CD8-positive, alpha-beta memory T cell (primary cell): ENCODE results near the gene ST3GAL5. TPM values are rescaled to one million over a fixed set of nuclear protein-coding genes. Genes with fewer than 3 reads are reported as not detected.
"Not testable (repeated sequence)": the region's sequence is repeated elsewhere in the genome, so short reads cannot be mapped to it uniquely, and the experiment has no call there.

ENCODE experiments used
- CTCF ChIA-PET: fragments of 350-600 bp; sonication (Branson Sonifier 250); formaldehyde crosslinking; loops from one replicate; lab custom pipeline; 2021; ENCODE audit warnings: antibody characterized with exemption; lab: Charles Lee
- POLR2A ChIA-PET: fragments of 350-600 bp; sonication (Branson Sonifier 250); formaldehyde crosslinking; loops from one replicate; lab custom pipeline; 2021; ENCODE audit warnings: antibody characterized with exemption; lab: Charles Lee
- DNase-seq, 5 donors: peaks; one replicate each; pipeline versions ENCODE4 v3.0.0 to v3.0.0-alpha.2; 2020 to 2022; ENCODE audit warnings: mixed read lengths in 1 of 5
- H3K27ac ChIP-seq: one replicate; pipeline ENCODE4 v1.7.0; 2013; ENCODE audit warnings: low read depth, mild to moderate bottlenecking, low read length, moderate library complexity
- H3K27me3 ChIP-seq: 2 replicates; pipeline ENCODE4 v1.7.0; 2013; ENCODE audit warnings: low read length, mild to moderate bottlenecking; ENCODE audit not compliant: insufficient read depth, poor library complexity, severe bottlenecking
- H3K36me3 ChIP-seq: 2 replicates; pipeline ENCODE4 v1.7.0; 2013; ENCODE audit warnings: mild to moderate bottlenecking, low read length, moderate library complexity; ENCODE audit not compliant: insufficient read depth
- H3K4me1 ChIP-seq: 2 replicates; pipeline ENCODE4 v1.7.0; 2013; ENCODE audit warnings: mild to moderate bottlenecking, low read length, moderate library complexity; ENCODE audit not compliant: insufficient read depth
- H3K4me3 ChIP-seq: 2 replicates; pipeline ENCODE4 v1.7.0; 2013; ENCODE audit warnings: mild to moderate bottlenecking, low read length
- H3K9me3 ChIP-seq: 2 replicates; pipeline ENCODE4 v1.7.0; 2013; ENCODE audit warnings: mild to moderate bottlenecking, low read length
- H3K27ac Mint-ChIP-seq, 8 donors: one replicate each; pipeline ENCODE4 v1.8.0; 2020 to 2021; ENCODE audit warnings: mixed read lengths in 8 of 8, mild to moderate bottlenecking in 6 of 8, inconsistent platforms in 3 of 8, moderate library complexity in 3 of 8
- H3K27me3 Mint-ChIP-seq, 2 donors: one replicate each; pipeline ENCODE4 v1.8.0; 2020 to 2021; ENCODE audit warnings: mixed read lengths in 2 of 2, mild to moderate bottlenecking in 1 of 2, moderate library complexity in 1 of 2
- H3K36me3 Mint-ChIP-seq, 3 donors: one replicate each; pipeline ENCODE4 v1.8.0; 2020 to 2021; ENCODE audit warnings: mixed read lengths in 3 of 3, inconsistent platforms in 1 of 3, mild to moderate bottlenecking in 1 of 3
- H3K4me1 Mint-ChIP-seq, 3 donors: one replicate each; pipeline ENCODE4 v1.8.0; 2020 to 2021; ENCODE audit warnings: mixed read lengths in 3 of 3, inconsistent platforms in 1 of 3, mild to moderate bottlenecking in 1 of 3
- H3K4me3 Mint-ChIP-seq, 7 donors: one replicate each; pipeline ENCODE4 v1.8.0; 2020 to 2021; ENCODE audit warnings: mixed read lengths in 7 of 7, mild to moderate bottlenecking in 6 of 7, moderate library complexity in 4 of 7, inconsistent platforms in 2 of 7
- H3K9me3 Mint-ChIP-seq, 5 donors: one replicate each; pipeline ENCODE4 v1.8.0; 2020 to 2022; ENCODE audit warnings: mixed read lengths in 5 of 5, mild to moderate bottlenecking in 3 of 5, moderate library complexity in 2 of 5, inconsistent platforms in 1 of 5
- polyA plus RNA-seq: library from polyadenylated mRNA; unstranded; fragments of 300-500 nt; fragmentation: Illumina TruSeq; gene quantifications from one replicate; pipeline ENCODE4 v1.2.3, GENCODE V29; 2021
- total RNA-seq, 2 experiments: library from RNA; stranded (reverse); gene quantifications; one replicate each; pipeline ENCODE4 v1.2.3, GENCODE V29; 2021

Gene ST3GAL5
- total and polyA plus RNA-seq, 3 experiments from 2014 or later = 11.1 to 21.8 (median 11.2) TPM

GRCh38 chr2:85931151-85931550 lies 42.4 kb upstream of the ST3GAL5 start:
- H3K9me3 ChIP-seq, H3K36me3 ChIP-seq, H3K36me3 Mint-ChIP-seq, H3K27me3 Mint-ChIP-seq, H3K4me3 Mint-ChIP-seq, POLR2A ChIA-PET, H3K27me3 ChIP-seq, CTCF ChIA-PET, H3K4me3 ChIP-seq, H3K9me3 Mint-ChIP-seq, DNase-seq, H3K4me1 ChIP-seq, H3K27ac ChIP-seq, H3K27ac Mint-ChIP-seq: not testable (repeated sequence)
- peaks cover 13 to 33% (median 24%) of the 10 kb centered on the region in 3 donors for H3K4me1 Mint-ChIP-seq

GRCh38 chr2:85930129-85931124 lies 41.6 kb upstream of the ST3GAL5 start:
- ChIA-PET CTCF (interaction anchor here (1.1 kb wide), 1 partner anchor 13 kb away, joined by 3 read pairs; no protein-coding TSS in a partner anchor), POLR2A (no interaction called here)
- Histone ChIP-seq H3K27me3 (no peaks in the 10 kb centered on the region), H3K4me1 (peaks cover 8% of the 10 kb centered on the region), H3K9me3 (no peaks in the 10 kb centered on the region), H3K27ac (no peak overlapping the region), H3K36me3 (no peaks in the 10 kb centered on the region), H3K4me3 (no peak overlapping the region)
- H3K27ac Mint-ChIP-seq = peak overlapping the region in 2 of 8 donors; percentile 67 to 80
- H3K4me1 Mint-ChIP-seq = peaks cover 13 to 33% (median 24%) of the 10 kb centered on the region in 3 donors
- DNase-seq = no peak
- peaks cover 0 to 2% (median 0%) of the 10 kb centered on the region in 5 donors for H3K9me3 Mint-ChIP-seq
- peaks cover 3 to 8% of the 10 kb centered on the region in 2 donors for H3K27me3 Mint-ChIP-seq
- peak overlapping the region in 1 of 7 donors; percentile 8 for H3K4me3 Mint-ChIP-seq
- no peaks in the 10 kb centered on the region for H3K36me3 Mint-ChIP-seq

- Mint-ChIP-seq H3K9me3 (peaks cover 0 to 2% (median 0%) of the 10 kb centered on the region in 5 donors), H3K27ac (no peak overlapping the region), H3K27me3 (peaks cover 3 to 8% of the 10 kb centered on the region in 2 donors), H3K36me3 (no peaks in the 10 kb centered on the region), H3K4me3 (peak overlapping the region in 1 of 7 donors; percentile 67), H3K4me1 (peaks cover 19 to 42% (median 32%) of the 10 kb centered on the region in 3 donors)
- POLR2A ChIA-PET = no interaction called here
- no peaks in the 10 kb centered on the region for H3K9me3 ChIP-seq
- no peaks in the 10 kb centered on the region for H3K36me3 ChIP-seq
- no peak overlapping the region for H3K4me3 ChIP-seq
- H3K4me1 ChIP-seq = peaks cover 8% of the 10 kb centered on the region
- no peak for DNase-seq
- CTCF ChIA-PET = interaction anchor here (1.1 to 1.7 kb wide), 3 partner anchors 10 to 150 kb away, joined by 3 to 5 read pairs (median 4); no protein-coding TSS in a partner anchor
- no peak overlapping the region for H3K27ac ChIP-seq
- no peaks in the 10 kb centered on the region for H3K27me3 ChIP-seq
Measured at GRCh38 chr2:85929096-85930050, 40.6 kb upstream of the ST3GAL5 start.

GRCh38 chr2:85926931-85927661 lies 38.3 kb upstream of the ST3GAL5 start:
- CTCF ChIA-PET = interaction anchor here (1.7 kb wide), 1 partner anchor 153 kb away, joined by 5 read pairs; no protein-coding TSS in a partner anchor
- peaks cover 6 to 8% of the 10 kb centered on the region in 2 donors for H3K27me3 Mint-ChIP-seq

GRCh38 chr2:85926526-85926925 lies 37.7 kb upstream of the ST3GAL5 start:
- ChIA-PET CTCF (no interaction called here), POLR2A (no interaction called here)
- Mint-ChIP-seq H3K36me3 (no peaks in the 10 kb centered on the region), H3K4me3 (no peak overlapping the region), H3K27me3 (peaks cover 6 to 8% of the 10 kb centered on the region in 2 donors), H3K9me3 (peaks cover 0 to 2% (median 0%) of the 10 kb centered on the region in 5 donors), H3K4me1 (peaks cover 15 to 21% (median 19%) of the 10 kb centered on the region in 3 donors), H3K27ac (no peak overlapping the region)
- Histone ChIP-seq H3K4me1 (no peaks in the 10 kb centered on the region), H3K4me3 (no peak overlapping the region), H3K27ac (no peak overlapping the region), H3K9me3 (no peaks in the 10 kb centered on the region), H3K27me3 (no peaks in the 10 kb centered on the region), H3K36me3 (no peaks in the 10 kb centered on the region)
- no peak for DNase-seq

More at GRCh38 chr2:85926931-85927661, 38.3 kb upstream of the ST3GAL5 start:
- Histone ChIP-seq H3K4me1 (peaks cover 3% of the 10 kb centered on the region), H3K4me3 (no peak overlapping the region), H3K36me3 (no peaks in the 10 kb centered on the region), H3K27me3 (no peaks in the 10 kb centered on the region), H3K9me3 (no peaks in the 10 kb centered on the region), H3K27ac (no peak overlapping the region)
- POLR2A ChIA-PET = no interaction called here
- Mint-ChIP-seq H3K4me3 (no peak overlapping the region), H3K36me3 (no peaks in the 10 kb centered on the region), H3K27ac (peak overlapping the region in 1 of 8 donors; percentile 55), H3K4me1 (peaks cover 16 to 27% (median 22%) of the 10 kb centered on the region in 3 donors), H3K9me3 (peaks cover 0 to 2% (median 0%) of the 10 kb centered on the region in 5 donors)
- DNase-seq = no peak

GRCh38 chr2:85925216-85925671 lies 36.5 kb upstream of the ST3GAL5 start:
- Mint-ChIP-seq H3K9me3 (peaks cover 0 to 2% (median 0%) of the 10 kb centered on the region in 5 donors), H3K27ac (peak overlapping the region in 1 of 8 donors; percentile 0)
- CTCF ChIA-PET = no interaction called here

GRCh38 chr2:85924522-85924921 lies 35.7 kb upstream of the ST3GAL5 start:
- peaks cover 6 to 8% of the 10 kb centered on the region in 2 donors for H3K27me3 Mint-ChIP-seq
- H3K4me3 Mint-ChIP-seq = no peak overlapping the region
- Histone ChIP-seq H3K36me3 (no peaks in the 10 kb centered on the region), H3K4me1 (no peaks in the 10 kb centered on the region), H3K9me3 (no peaks in the 10 kb centered on the region), H3K27ac (no peak overlapping the region), H3K27me3 (no peaks in the 10 kb centered on the region), H3K4me3 (no peak overlapping the region)
- H3K36me3 Mint-ChIP-seq = peaks cover 0 to 2% (median 0%) of the 10 kb centered on the region in 3 donors
- peaks cover 0 to 2% (median 0%) of the 10 kb centered on the region in 5 donors for H3K9me3 Mint-ChIP-seq
- peaks cover 15 to 20% (median 19%) of the 10 kb centered on the region in 3 donors for H3K4me1 Mint-ChIP-seq
- POLR2A ChIA-PET = no interaction called here
- CTCF ChIA-PET = no interaction called here
- peak overlapping the region in 1 of 8 donors; percentile 42 for H3K27ac Mint-ChIP-seq
- no peak for DNase-seq

More at GRCh38 chr2:85925216-85925671, 36.5 kb upstream of the ST3GAL5 start:
- no peak overlapping the region for H3K4me3 Mint-ChIP-seq
- no peak for DNase-seq
- H3K27me3 Mint-ChIP-seq = peaks cover 6 to 8% of the 10 kb centered on the region in 2 donors
- peaks cover 0 to 2% (median 0%) of the 10 kb centered on the region in 3 donors for H3K36me3 Mint-ChIP-seq
- no peaks in the 10 kb centered on the region for H3K36me3 ChIP-seq
- no peak overlapping the region for H3K4me3 ChIP-seq
- peaks cover 15 to 20% (median 19%) of the 10 kb centered on the region in 3 donors for H3K4me1 Mint-ChIP-seq
- POLR2A ChIA-PET = no interaction called here
- H3K27ac ChIP-seq = no peak overlapping the region
- H3K9me3 ChIP-seq = no peaks in the 10 kb centered on the region
- H3K27me3 ChIP-seq = no peaks in the 10 kb centered on the region
- no peaks in the 10 kb centered on the region for H3K4me1 ChIP-seq
